G401 (cell line): ENCODE data around the gene PTTG1IP. TPM values are rescaled to one million over a fixed set of nuclear protein-coding genes. Genes with fewer than 3 reads are reported as not detected.

Experiments used
- total RNA-seq: library from RNA; depleted of rRNA; stranded (reverse); fragments of >200 nt; shearing (Covaris generic); gene quantifications from 2 replicates; pipeline ENCODE4 v1.2.3, GENCODE V29; 2014; rRNA removed

Gene PTTG1IP
- total RNA-seq, 1 experiment from 2014 or later: 243 TPM

Other genes with a start within 250 kb of the PTTG1IP start
- gene KRTAP10-9, start 246.6 kb downstream of the PTTG1IP start, total RNA-seq: not detected in 2 replicates
- gene KRTAP10-10, start 236.3 kb downstream of the PTTG1IP start, total RNA-seq: not detected in 2 replicates
- gene KRTAP10-11, start 227.3 kb downstream of the PTTG1IP start, total RNA-seq: not detected in 2 replicates
- not detected in 2 replicates for gene KRTAP12-4, start 219.0 kb downstream of the PTTG1IP start, total RNA-seq
- not detected in 2 replicates for gene KRTAP12-3, start 215.8 kb downstream of the PTTG1IP start, total RNA-seq
- not detected in 2 replicates for gene KRTAP12-2, start 206.8 kb downstream of the PTTG1IP start, total RNA-seq
- not detected in 2 replicates for gene KRTAP12-1, start 191.5 kb downstream of the PTTG1IP start, total RNA-seq
- not detected in 2 replicates for gene KRTAP10-12, start 176.5 kb downstream of the PTTG1IP start, total RNA-seq
- gene TSPEAR, start 162.1 kb downstream of the PTTG1IP start, total RNA-seq: not detected in 2 replicates
- gene UBE2G2, start 71.9 kb downstream of the PTTG1IP start, total RNA-seq: 55.2 and 61.8 TPM in 2 replicates
- gene SUMO3, start 55.6 kb downstream of the PTTG1IP start, total RNA-seq: 54.2 and 59.0 TPM in 2 replicates
- not detected in 2 replicates for gene ITGB2, start 47.2 kb upstream of the PTTG1IP start, total RNA-seq
- gene SLX9, start 66.3 kb upstream of the PTTG1IP start, total RNA-seq: 48.2 and 77.4 TPM in 2 replicates
- gene ADARB1, start 200.9 kb upstream of the PTTG1IP start, total RNA-seq: 67.7 and 68.1 TPM in 2 replicates